ENCODE measurements around the gene RALGAPB. TPM values are rescaled to one million over a fixed set of nuclear protein-coding genes. Genes with fewer than 3 reads are reported as not detected.

Gene RALGAPB
- total and polyA plus RNA-seq, 2 of the 13 experiments (the other 11 are each of a cell fraction or from before 2014, with no cell fraction given): 17.6 to 30.6 TPM

- TF ChIP-seq USF2 (IDR thresholded peaks at IDR 0.05; ENCODE audit: low read depth, low read length): no peak
- no peak; the same call in 1 of the 2 replicates for TF ChIP-seq USF2 (CRISPR knock-in tag; IDR thresholded peaks at IDR 0.05; ENCODE audit: borderline replicate concordance)
- peak; percentile 69; the same call in 1 of the 2 replicates for TF ChIP-seq KLF11 (CRISPR knock-in tag; IDR thresholded peaks at IDR 0.05)
- TF ChIP-seq NR1H2 (CRISPR knock-in tag; IDR thresholded peaks at IDR 0.05; ENCODE audit: borderline replicate concordance, low read depth): no peak
- TF ChIP-seq ZNF446 (CRISPR knock-in tag; IDR thresholded peaks at IDR 0.05): no peak
- no peak for TF ChIP-seq U2AF1 (optimal IDR thresholded peaks at IDR 0.05; ENCODE audit: low read depth, low read length)
- no peak for TF ChIP-seq ZNF512 (CRISPR knock-in tag; IDR thresholded peaks at IDR 0.05)
- no peak for TF ChIP-seq ZNF296 (CRISPR knock-in tag; conservative IDR thresholded peaks at IDR 0.05)
- TF ChIP-seq CSRNP2 (CRISPR knock-in tag; conservative IDR thresholded peaks at IDR 0.05; ENCODE audit: low read depth): no peak
- TF ChIP-seq RAD51 (IDR thresholded peaks at IDR 0.05; ENCODE audit: borderline replicate concordance): no peak
- no peak for TF ChIP-seq ZNF577 (CRISPR knock-in tag; IDR thresholded peaks at IDR 0.05; ENCODE audit: borderline replicate concordance, low read depth)
- TF ChIP-seq ZNF232 (CRISPR knock-in tag; IDR thresholded peaks at IDR 0.05; ENCODE audit: borderline replicate concordance): no peak; the same call in 1 of the 2 replicates
- peak; percentile 44; the same call in 1 of the 2 replicates for TF ChIP-seq BHLHE40 (IDR thresholded peaks at IDR 0.05; ENCODE audit: low read length)
- no peak for TF ChIP-seq GTF3A (CRISPR knock-in tag; conservative IDR thresholded peaks at IDR 0.05)
- peak; percentile 70; the same call in 1 of the 2 replicates for TF ChIP-seq ZNF564 (CRISPR knock-in tag; IDR thresholded peaks at IDR 0.05)
- 0 out of 2 replicates have a peak, but pooled peaks have one; percentile 62 for TF ChIP-seq DDIT3 (CRISPR knock-in tag; IDR thresholded peaks at IDR 0.05)
- TF ChIP-seq ZNF251 (CRISPR knock-in tag; IDR thresholded peaks at IDR 0.05): no peak
- TF ChIP-seq REST (IDR thresholded peaks at IDR 0.05; ENCODE audit: borderline replicate concordance in 1 of 2, low read depth in 1 of 2, low read length in 2 of 2): peak in 1 of 2 experiments; percentile 24; a peak in 1 of 4 replicates
- TF ChIP-seq SNRNP70 (IDR thresholded peaks at IDR 0.05; ENCODE audit: low read depth, low read length): no peak
Observed at GRCh38 chr20:38472513-38473366, at the start of gene RALGAPB (continued).
